Pancreas (tissue), 10 donors: Measurements from ENCODE around the gene HASPIN. TPM values are rescaled to one million over a fixed set of nuclear protein-coding genes. Genes with fewer than 3 reads are reported as not detected.
A peak's percentile ranks its signal among the peaks of the same experiment; 100 is the strongest.

ENCODE experiments used
- ATAC-seq, 4 donors: fragments of 200-7000 bp; cut with Tn5 transposase; one replicate each; pipeline versions ENCODE4 v1.8.0 to v1.9.1; 2020; ENCODE audit warnings: mild to moderate bottlenecking in 4 of 4, moderate library complexity in 4 of 4
- DNase-seq, 6 donors: peaks; one replicate each; pipeline ENCODE4 v3.0.0-alpha.2; 2020
- FAIRE-seq: peaks from 2 replicates; lab custom pipeline; 2012; peaks lifted over from hg19 to GRCh38; lab: Jason Lieb, UNC
- H3K27ac ChIP-seq, 4 donors: fragments of 200-600 bp; sonication (generic); 1 replicate in 3 of 4; 2 replicates in 1 of 4; pipeline versions ENCODE4 v1.5.0 to v1.8.0; 2020
- H3K27me3 ChIP-seq, 4 donors: fragments of 200-600 bp; one replicate each; pipeline ENCODE4 v1.8.0; 2021
- H3K36me3 ChIP-seq, 3 donors: fragments of 200-600 bp; sonication (generic) in 1 of 3; one replicate each; pipeline versions ENCODE4 v1.5.0 to v1.8.0; 2020 to 2021
- H3K4me1 ChIP-seq, 3 donors: fragments of 200-600 bp; one replicate each; pipeline ENCODE4 v1.8.0; 2021
- H3K4me3 ChIP-seq, 4 donors: fragments of 200-600 bp; sonication (generic) in 2 of 4; one replicate each; pipeline versions ENCODE4 v1.5.0 to v1.8.0; 2020 to 2021
- H3K9me3 ChIP-seq, 4 donors: fragments of 200-600 bp; one replicate each; pipeline ENCODE4 v1.8.0; 2021
- CTCF ChIP-seq, 4 donors: fragments of 200-600 bp; sonication (generic) in 3 of 4; IDR thresholded peaks; one replicate each; pipeline versions ENCODE4 v1.5.0 to v1.8.0; 2021; ENCODE audit warnings: antibody characterized with exemption in 4 of 4
- WGBS, 2 donors: extraction: QIAGEN DNeasy Blood & Tissue Kit; methylation state at CpG; one replicate each; pipeline ENCODE4 v1.1.7; 2013; 5-methylcytosine and 5-hydroxymethylcytosine counted together
- intact Hi-C, 3 donors: fragments of 100-400 bp; cut with DNase I; formaldehyde crosslinking; loops; one replicate each; pipeline versions ENCODE4 v1.11.1 to v1.14.2; 2022
- polyA plus RNA-seq, 2 donors: library from polyadenylated mRNA; stranded (reverse); fragments of 200-250 nt; gene quantifications; one replicate each; pipeline ENCODE4 v1.2.3, GENCODE V29; 2013
- total RNA-seq, 6 donors: library from RNA; stranded (reverse); fragmentation: NEBNext Ultra II Directional in 4 of 6; extraction: Animal tissue kit (Norgen Biotek cat#: 25700) in 4 of 6; gene quantifications; one replicate each; pipeline versions ENCODE4 v1.2.1 to v1.2.4, GENCODE V29; 2021 to 2023
- donor health status: healthy with polysubstance abuse.
- donor health status: DM: no; HTN: no; CAD: no; lungs with moderate emphysema.
- donor health status: DM: no; HTN: no; CAD: no.
- donor health status: control.
- donor health status: control.
- donor health status: Bipolar disorder and iron deficiency.
- donor health status: DM: yes; HTN: yes; CAD: no.
- donor health status: DM: no; HTN: no; CAD: no.
- donor health status: DM: no; HTN: no; CAD: no.
- donor health status: DM: yes; HTN: yes; CAD: no.

HASPIN gene
- total and polyA plus RNA-seq, 8 donors = 0.05 to 0.31 (median 0.21) TPM; not detected in 2

- FAIRE-seq (no peak), ATAC-seq (no peak), DNase-seq (no peak)
- Histone ChIP-seq H3K4me3 (no peak overlapping the region), H3K36me3 (peaks cover 0 to 23% (median 4%) of the 10 kb centered on the region in 3 donors), H3K27me3 (no peaks in the 10 kb centered on the region), H3K27ac (no peak overlapping the region), H3K9me3 (no peaks in the 10 kb centered on the region), H3K4me1 (no peaks in the 10 kb centered on the region)
- intact Hi-C loops = no loop called here
- 89 to 94% methylated on average over 8 of the region's 8 CpGs for WGBS, 2 donors
- TF ChIP-seq CTCF (IDR thresholded peaks at IDR 0.05) = no peak
These were observed 8.4 kb upstream of the HASPIN start for GRCh38 chr17:3715296-3715695.

DNA sequence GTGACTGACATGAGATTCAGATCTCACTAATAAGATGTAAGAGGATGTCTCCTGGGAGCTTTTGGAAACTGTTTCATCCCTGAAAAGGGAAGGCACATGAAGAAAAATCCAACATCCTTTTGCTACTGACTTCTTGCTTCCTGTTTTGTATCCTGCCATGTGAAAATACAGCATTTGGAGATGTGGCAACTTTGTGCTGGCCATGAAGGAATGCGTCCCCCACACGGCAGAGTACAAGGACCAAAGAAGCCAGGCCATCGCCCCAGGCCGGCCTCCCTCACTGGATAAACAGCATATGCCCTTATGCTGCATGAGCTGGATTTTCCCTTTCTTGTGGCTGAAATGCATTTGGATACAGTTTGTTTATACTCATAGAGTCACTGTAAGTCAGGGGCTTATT lies 5.5 kb upstream of the HASPIN start:
- ATAC-seq = no peak
- peaks cover 0 to 23% (median 4%) of the 10 kb centered on the region in 3 donors for H3K36me3 ChIP-seq
- no peak for FAIRE-seq
- no peak overlapping the region for H3K4me3 ChIP-seq
- H3K9me3 ChIP-seq = no peaks in the 10 kb centered on the region
- no peak for DNase-seq
- no peak overlapping the region for H3K27ac ChIP-seq
- no peak for TF ChIP-seq CTCF (IDR thresholded peaks at IDR 0.05)
- no peaks in the 10 kb centered on the region for H3K27me3 ChIP-seq
- H3K4me1 ChIP-seq = peaks cover 0 to 7% (median 0%) of the 10 kb centered on the region in 3 donors
- intact Hi-C loops = no loop called here
- 95 to 97% methylated on average over 4 of the region's 4 CpGs for WGBS, 2 donors

DNA sequence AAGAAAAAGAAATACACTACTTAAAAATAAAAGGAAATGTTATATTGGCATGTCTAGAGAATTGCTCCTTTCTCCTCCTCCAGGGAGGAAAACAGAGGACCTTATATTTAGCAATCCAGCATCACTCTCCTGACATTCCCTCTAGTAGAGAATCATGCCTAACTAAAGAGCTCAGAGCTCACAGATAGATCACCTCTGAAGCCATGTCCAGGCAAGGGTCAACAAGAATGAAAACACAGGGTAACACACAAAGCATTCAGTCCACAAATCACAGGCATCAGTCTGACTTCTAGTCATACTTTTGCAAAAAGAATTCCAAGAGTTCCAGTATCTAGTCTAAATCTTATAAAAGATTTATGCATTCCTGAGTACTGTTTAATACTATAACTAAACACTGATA lies 4.4 kb upstream of the HASPIN start:
- DNase-seq (no peak), FAIRE-seq (no peak), ATAC-seq (no peak)
- Histone ChIP-seq H3K4me3 (no peak overlapping the region), H3K4me1 (peaks cover 0 to 10% (median 3%) of the 10 kb centered on the region in 3 donors), H3K27me3 (no peaks in the 10 kb centered on the region), H3K9me3 (no peaks in the 10 kb centered on the region), H3K27ac (no peak overlapping the region), H3K36me3 (peaks cover 0 to 22% (median 4%) of the 10 kb centered on the region in 3 donors)
- no peak for TF ChIP-seq CTCF (IDR thresholded peaks at IDR 0.05)
- intact Hi-C loops = no loop called here

GRCh38 chr17:3722716-3723115 lies 987 bp upstream of the HASPIN start:
- no peak for TF ChIP-seq CTCF (IDR thresholded peaks at IDR 0.05)
- Histone ChIP-seq H3K36me3 (peaks cover 0 to 5% (median 0%) of the 10 kb centered on the region in 3 donors), H3K27me3 (no peaks in the 10 kb centered on the region), H3K4me3 (peak overlapping the region; percentile 65 to 96 (median 79)), H3K9me3 (no peaks in the 10 kb centered on the region), H3K27ac (no peak overlapping the region), H3K4me1 (peaks cover 0 to 14% (median 5%) of the 10 kb centered on the region in 3 donors)
- DNase-seq = no peak
- 19 to 29% methylated on average over 6 of the region's 6 CpGs for WGBS, 2 donors
- no peak for FAIRE-seq
- ATAC-seq = peak in 1 of 4 donors; percentile 5
- intact Hi-C loops = no loop called here

DNA sequence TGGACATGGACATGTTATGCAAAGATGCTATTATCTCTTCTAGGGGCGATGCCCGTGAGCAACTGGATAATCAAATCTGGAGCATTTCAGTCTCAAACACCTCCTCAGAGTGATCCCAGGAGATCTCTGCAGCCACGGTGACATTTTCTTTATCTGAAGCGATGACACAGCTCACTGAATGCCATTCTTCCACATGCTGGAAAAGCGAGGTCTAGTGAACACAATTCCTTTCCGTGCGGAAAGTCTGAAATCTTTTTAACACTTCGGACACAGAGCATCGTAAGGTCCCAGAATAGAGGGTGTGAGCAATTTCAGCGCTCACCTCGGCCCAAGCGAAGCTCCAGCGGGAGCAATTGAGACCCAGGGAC lies 531 bp upstream of the HASPIN start:
- H3K27ac ChIP-seq = peak overlapping the region; percentile 74 to 85 (median 80)
- peak overlapping the region; percentile 65 to 96 (median 79) for H3K4me3 ChIP-seq
- H3K36me3 ChIP-seq = peaks cover 0 to 5% (median 0%) of the 10 kb centered on the region in 3 donors
- intact Hi-C loops = no loop called here
- no peak for TF ChIP-seq CTCF (IDR thresholded peaks at IDR 0.05)
- H3K4me1 ChIP-seq = peaks cover 0 to 14% (median 5%) of the 10 kb centered on the region in 3 donors
- H3K9me3 ChIP-seq = no peaks in the 10 kb centered on the region
- DNase-seq = no peak
- no peak for ATAC-seq
- no peaks in the 10 kb centered on the region for H3K27me3 ChIP-seq
- no peak for FAIRE-seq
- WGBS, 2 donors = 1 to 2% methylated on average over 13 of the region's 13 CpGs
